HCT116 (cell line): ENCODE data around the gene LGMN.

ENCODE experiments used
- POLR2AphosphoS5 ChIP-seq: IDR thresholded peaks from 2 replicates; pipeline ENCODE4 v1.6.1; 2011; ENCODE audit warnings: mild to moderate bottlenecking, low read depth, low read length, moderate library complexity
- TF ChIP-seq, protein P1 (sequence below), 3 experiments: fragments of 200-600 bp in 1 of 3; sonication (generic) in 1 of 3; IDR thresholded peaks in 2 of 3; conservative IDR thresholded peaks in 1 of 3; 2 replicates each; pipeline ENCODE4 v1.5.1; 2012 to 2017; ENCODE audit warnings: low read depth in 2 of 3, low read length in 2 of 3, antibody characterized with exemption in 1 of 3, borderline replicate concordance in 1 of 3, control low read depth in 1 of 3, mild to moderate bottlenecking in 1 of 3, mixed read lengths in 1 of 3, mixed run types in 1 of 3, moderate library complexity in 1 of 3; ENCODE audit not compliant: insufficient read depth in 1 of 3

DNA sequence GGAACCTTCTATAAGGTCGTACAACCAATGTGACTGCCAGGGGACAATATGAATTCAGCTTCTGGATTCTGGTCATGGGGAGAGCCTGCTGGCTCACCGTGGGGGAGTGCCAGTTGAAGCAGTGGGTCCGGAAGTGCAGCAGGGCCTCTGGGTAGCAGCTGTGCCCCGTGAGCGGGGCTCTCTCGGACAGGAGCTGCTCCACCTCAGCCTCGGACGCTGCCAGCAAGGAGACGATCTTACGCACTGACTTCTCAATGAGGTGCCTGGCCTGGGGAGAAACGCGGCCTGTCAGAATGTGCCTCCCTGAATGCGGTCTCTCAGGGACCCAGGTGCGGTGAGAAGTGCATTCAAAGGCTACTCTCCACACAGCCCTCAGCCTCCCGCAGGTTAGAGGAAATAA lies 42.0 kb downstream of the LGMN start:
- TF ChIP-seq, protein P1, sequence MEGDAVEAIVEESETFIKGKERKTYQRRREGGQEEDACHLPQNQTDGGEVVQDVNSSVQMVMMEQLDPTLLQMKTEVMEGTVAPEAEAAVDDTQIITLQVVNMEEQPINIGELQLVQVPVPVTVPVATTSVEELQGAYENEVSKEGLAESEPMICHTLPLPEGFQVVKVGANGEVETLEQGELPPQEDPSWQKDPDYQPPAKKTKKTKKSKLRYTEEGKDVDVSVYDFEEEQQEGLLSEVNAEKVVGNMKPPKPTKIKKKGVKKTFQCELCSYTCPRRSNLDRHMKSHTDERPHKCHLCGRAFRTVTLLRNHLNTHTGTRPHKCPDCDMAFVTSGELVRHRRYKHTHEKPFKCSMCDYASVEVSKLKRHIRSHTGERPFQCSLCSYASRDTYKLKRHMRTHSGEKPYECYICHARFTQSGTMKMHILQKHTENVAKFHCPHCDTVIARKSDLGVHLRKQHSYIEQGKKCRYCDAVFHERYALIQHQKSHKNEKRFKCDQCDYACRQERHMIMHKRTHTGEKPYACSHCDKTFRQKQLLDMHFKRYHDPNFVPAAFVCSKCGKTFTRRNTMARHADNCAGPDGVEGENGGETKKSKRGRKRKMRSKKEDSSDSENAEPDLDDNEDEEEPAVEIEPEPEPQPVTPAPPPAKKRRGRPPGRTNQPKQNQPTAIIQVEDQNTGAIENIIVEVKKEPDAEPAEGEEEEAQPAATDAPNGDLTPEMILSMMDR (IDR thresholded peaks at IDR 0.05 in 2 of 3, conservative IDR thresholded peaks at IDR 0.05 in 1 of 3; ENCODE audit: borderline replicate concordance in 1 of 3, insufficient read depth in 1 of 3, low read depth in 2 of 3, low read length in 2 of 3): no peak
- TF ChIP-seq POLR2AphosphoS5: no peak
